GM21515 (cell line): ENCODE results near the gene CLMP.
"Not testable (repeated sequence)": the region's sequence is repeated elsewhere in the genome, so short reads cannot be mapped to it uniquely, and the experiment has no call there.

ENCODE experiments used
- ATAC-seq: cut with Tn5 transposase; IDR thresholded peaks from one replicate; pipeline ENCODE4 v1.9.1; 2021; ENCODE audit not compliant: unreplicated experiment

Gene CLMP

DNA sequence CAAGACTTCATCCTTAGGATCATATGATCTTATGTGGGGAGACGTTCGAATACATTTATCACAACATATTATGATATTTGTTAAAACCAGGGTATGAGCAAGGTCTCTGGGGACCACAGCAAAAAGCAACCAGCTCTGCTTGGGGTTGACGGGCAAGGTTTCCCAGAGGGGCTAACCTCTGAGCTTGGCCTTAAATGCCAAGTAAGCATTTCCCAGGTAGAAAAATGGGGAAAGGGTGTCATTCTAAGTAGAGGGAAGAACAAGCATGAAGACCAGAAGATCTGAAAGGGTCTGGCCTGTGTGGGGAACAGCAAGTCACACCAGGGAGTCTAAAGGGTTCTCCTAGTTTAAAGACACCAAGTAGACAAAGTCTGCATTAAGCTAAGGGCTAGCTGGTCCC, 24.1 kb downstream of the CLMP start:
- ATAC-seq: no peak

DNA sequence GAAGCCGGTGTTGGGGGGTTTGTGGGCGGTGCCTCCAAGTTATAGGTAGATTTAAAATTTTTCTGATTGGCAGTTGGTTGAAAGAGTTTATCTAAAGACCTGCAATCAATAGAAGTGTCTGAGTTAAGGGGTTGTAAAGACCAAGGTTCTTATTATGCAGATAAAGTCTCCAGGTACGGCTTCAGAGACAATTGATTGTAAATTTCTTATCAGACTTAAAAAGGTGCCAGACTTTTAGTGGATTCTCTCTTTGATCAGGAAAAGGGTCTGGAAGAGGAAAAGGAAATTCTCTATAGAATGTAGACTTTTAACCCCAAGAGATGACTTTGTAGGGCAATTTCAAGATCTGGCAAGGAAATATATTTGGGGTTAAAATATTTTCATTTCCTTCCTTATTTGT, 25.2 kb downstream of the CLMP start:
- ATAC-seq: no peak

DNA sequence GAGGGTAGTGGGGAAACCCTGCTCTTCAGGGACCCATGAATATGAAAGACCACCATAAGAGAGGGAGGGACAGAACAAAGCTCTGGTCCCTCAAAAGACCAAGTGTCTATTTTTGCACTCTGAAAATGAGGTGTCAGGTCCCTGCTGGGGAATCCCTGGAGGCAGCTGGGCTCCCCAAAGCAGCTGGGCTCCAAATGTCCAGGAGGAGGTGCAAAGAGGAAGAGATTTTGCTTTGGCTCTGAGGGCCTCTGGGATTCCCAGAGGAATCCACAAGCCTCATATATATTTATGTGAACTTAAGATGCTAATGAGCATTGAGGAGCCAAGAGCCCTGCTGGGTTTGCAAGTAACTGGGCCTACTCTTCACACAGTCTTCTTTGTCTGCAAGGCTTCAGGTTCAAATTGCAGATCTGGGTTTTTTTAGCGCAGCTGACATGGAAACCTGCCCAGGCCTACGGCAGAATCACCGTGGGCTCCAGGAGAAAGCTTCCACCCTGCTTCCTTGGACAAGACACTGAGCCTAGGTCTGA, 26.0 kb downstream of the CLMP start:
- no peak for ATAC-seq

DNA sequence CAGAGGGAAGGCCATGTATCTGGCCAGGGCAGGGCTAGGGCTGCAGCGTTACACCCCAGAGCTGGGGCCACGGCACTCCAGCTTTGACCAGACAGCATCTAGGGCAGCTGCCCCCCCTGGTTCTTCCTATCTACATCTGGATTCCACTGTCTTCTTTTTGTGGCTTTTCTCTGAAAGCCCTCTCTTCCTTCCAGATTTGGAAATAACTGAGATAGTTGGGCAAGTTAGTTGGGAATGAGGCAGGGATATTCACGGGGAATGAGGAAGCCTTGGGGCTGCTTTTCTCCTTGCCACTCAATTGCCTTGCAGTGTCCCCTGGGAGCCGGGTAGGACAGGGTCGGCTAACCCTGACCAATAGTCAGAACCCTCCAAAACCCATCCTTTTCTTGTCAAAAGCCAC, 26.8 kb downstream of the CLMP start:
- ATAC-seq: no peak

DNA sequence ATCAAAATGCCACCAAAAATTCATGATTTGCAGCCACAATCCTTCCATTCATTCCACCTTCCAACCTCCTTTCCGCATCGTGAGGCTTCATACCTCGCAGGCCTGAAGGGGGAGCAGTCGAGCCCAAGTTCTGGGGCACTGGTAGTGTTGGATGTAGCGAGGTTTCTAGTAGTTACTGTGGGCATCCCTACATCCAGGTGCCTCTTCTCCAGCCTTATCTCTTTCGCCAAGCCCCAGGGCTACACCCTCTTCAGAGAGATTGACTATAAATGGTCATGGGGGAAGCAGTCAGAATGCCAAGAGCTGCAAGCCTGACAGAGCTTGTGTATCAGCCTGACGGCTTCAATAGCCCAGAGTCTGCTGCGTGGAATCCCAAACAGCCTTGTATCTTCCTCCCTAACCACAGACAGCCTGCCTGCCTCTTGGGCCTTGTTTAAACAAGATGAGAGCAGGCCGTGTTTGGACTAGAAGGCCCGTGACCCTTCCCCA, 28.9 kb downstream of the CLMP start:
- ATAC-seq: no peak

DNA sequence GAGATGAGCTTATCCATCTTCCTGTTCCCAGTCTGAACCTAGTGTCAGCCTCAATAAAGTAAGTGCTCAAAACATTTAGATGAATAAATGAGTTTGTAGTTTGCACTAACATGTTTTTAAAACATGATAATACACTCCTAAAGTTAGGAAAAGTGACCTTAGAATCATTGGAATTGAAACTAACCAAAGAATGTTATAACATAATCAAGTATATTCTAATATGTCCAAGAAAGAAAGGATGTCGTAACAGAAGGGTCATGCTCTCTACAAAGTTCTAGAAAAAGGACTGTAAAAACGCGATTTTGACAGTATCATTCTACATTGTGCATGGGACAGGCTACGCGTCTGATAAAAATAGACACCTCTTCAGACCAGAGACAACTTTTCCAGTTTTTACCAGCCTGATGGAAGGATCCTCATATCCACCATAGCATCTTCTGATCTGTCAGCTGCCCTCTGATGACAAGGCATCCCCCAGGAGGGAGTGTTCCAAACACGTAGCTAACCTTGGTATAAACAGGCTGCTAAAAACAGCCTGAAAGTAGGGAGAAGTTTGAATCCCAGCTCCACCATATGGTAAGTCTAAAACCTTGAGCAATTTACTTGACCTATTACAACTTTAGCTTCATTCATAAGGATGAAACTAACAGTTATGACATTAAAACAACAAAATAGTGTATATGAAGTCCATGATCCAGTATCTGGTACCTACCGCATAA, 30.2 kb downstream of the CLMP start:
- no peak for ATAC-seq

DNA sequence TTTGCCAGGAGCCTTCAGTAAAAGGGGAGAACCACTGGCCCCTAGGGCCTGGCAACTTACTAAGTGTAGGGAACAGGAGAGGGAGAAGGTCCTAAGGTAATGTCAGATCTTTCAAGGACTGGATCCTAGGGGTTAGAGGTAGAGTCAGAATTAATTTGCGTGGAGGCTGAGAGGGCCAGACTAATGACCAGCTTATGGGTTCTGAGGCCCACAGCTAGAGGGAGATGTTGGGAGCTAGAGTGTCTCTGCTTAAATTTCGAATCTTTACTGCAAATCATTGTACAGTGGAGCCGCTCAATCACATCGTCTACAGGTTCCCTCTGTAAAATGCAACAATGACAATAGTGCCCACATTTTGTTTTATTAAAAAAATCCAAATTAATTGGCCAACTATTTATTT, 31.4 kb downstream of the CLMP start:
- ATAC-seq: no peak

DNA sequence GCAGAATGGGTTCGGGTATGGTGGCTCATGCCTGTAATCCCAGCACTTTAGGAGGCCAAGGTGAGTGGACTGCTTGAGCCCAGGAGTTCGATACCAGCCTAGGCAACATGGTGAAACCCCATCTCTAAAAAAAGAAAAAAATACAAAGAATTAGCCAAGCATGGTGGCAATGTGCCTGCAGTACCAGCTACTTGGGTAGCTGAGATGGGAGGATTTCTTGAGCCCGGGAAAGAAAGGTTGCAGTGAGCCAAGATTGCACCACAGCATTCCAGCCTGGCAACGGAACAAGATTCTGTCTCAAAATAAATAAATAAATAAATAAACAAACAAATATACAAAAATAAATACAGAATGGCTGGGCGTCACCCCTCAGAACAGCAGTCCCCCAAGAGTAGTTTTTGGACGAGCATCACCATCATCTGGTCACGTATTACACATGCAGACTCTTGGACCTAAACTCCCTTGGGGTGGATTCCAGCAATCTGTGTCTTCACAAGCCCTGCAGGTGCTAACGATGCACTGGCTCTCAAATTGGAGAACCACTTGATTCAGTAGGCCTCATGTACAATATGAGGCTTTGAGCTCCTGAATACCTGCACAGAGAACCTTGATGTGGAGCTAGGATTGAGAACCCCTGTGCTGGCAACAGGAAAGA, 33.5 kb downstream of the CLMP start:
- no peak for ATAC-seq

DNA sequence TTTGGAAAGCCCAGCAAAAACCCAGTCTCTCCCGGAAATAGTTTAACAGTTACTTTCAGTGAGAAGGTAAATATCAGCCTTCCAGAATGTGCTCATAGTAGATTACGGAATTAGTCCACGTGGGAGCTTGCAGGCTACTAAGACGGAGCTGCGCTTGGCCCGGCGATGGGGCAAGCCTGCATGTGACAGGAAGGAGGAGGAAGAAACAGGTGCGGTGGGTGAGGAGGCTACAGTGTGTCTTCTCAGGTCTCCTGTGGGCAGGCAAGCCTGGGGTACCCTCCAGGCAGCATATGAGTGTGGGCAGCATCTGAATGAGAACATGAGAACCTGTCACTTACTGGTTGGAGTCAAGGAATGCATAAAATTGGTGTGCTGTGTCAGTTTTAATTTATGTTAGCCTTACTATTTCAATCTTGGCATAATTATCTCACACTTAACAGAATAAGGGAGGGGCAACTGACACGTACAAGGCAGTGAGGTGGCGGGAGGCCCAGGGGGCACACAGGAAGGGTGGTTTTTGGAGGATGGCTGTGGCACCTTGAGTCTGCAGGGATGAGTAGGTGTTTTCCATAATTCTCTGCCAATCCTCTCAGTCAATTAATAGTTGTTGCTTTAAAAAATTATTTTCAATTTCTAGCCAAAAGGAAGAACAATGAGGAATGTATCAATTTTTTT, 35.7 kb downstream of the CLMP start:
- no peak for ATAC-seq

DNA sequence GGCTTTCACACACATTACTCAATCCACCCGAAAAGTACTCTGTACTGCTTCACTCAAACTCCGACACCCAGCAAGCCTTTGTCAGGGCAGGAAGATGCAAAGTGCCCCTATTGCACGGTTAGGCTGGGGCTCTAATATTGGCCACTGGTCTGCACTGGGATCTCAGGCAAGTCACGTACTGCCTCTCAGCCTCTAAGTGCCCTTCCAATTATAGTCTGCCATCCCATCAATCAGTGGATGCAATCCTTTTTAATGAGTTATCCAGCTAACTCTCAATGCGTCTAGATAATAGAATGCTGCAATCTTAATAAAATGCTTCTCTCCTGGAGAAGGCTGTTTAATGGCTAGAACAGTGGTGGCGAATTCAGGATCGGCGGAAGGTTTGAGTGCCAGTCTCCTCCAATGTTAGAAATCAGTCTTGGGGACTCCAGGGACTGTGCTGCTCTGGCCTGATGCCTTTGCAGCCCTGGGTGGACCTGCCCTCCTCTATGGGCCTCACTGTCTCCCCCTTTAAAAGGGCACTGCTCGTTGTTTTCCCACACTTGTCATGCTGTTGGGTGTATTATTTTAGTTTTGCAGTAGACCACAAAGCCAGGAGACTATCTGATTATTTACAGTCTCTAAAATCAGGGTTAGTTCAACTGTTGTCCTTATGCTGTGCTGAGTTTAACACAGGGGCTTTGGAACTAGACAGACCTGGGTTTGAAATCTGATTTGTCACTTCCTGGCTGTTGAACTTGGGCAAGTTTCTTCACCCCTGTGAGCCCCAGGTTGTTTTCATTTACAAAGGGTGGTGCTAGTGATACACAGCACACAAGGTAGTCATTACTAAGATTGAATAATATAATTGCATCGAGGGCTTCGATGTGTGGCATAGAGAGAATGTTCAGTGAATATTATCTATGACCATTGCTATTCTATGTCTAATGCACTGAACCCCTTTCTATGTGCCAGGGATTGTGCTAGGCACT, 36.7 kb downstream of the CLMP start:
- no peak for ATAC-seq

DNA sequence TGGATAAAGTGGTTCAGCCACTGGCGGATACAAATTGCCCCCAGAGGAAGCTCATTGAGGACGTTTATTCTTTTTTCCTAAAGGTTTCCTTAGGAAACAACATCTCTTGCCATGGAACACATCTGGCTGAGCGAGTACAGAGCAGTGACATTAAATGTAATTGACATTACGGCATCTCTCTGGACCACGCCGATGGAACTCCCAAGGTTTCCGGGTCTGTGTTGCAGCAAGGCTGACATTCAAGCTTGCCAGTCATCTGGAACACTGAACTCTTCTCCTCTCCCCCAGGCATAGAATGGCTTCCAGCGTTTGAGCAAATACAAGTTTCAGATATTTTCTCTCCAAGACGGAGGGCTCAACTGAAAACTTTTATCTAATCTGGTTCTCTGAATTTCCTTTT, 42.1 kb downstream of the CLMP start:
- no peak for ATAC-seq

DNA sequence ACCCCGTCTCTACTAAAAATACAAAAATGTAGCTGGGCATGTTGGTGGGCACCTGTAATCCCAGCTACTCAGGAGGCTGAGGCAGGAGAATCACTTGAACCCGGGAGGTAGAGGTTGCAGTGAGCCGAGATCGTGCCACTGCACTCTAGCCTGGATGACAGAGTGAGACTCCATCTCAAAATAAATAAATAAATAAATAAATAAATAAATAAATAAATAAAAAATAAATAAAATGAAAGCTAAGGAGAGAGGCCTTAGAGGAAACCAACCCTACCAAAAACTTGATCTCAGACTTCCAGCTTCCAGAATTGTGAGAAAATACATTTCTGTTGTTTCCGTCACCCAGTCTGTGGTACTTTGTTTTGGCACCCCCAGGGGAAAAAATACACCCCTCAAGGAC, 42.7 kb downstream of the CLMP start:
- ATAC-seq: not testable (repeated sequence)

DNA sequence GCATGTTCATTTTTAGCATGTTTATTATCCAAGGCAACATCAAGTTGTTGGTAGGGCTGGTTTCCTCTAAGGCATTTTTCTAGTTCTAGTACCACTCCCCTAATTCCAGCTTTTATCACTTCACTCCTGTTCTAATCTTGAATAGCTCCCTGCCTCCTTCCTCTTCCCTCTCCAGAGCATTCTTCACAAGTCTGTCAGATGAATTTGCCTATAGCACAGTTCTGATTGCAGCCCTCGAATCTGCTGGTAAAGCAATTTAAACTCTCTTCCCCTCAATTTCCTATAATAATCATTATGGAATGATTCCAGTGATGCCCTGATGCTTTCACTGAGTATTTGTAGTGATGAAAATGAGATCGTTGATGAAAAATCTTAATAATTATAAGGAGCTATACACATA, 43.3 kb downstream of the CLMP start:
- ATAC-seq: no peak

DNA sequence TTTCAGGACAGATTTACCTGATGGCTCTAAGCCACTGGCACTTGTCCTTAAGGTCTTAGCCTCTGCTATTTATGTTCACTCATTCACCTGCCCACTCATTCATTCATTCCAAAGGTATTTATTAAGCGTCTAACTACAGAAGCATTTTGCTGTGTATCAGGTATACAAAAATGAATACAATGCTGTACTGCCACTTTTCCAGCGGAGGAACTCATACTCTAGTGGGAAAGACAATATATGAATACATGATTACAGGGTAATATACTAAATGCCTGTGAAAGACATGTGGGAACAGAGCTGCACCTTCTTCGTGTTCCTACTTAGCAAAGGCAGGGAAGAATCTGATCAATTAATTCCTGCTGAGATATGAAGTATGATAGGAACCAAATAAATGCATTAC, 43.7 kb downstream of the CLMP start:
- no peak for ATAC-seq

DNA sequence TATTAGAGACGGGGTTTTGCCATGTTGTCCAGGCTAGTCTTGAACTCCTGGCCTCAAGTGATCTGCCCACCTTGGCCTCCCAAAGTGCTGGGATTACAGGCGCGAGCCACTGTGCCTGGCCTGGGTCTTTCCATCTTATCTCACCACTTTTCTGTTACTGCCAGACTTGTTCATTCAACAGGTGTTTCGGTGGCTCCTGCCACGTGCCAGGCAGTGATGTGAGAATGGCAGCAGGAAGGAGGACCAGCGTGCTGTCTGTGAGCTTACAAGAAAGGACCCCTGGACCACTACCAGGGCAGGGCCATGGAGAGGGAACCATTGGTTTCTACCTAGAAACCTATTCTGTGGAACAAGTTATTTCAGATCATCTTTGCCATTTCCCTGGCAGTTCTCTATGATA, 44.2 kb downstream of the CLMP start:
- ATAC-seq: no peak

DNA sequence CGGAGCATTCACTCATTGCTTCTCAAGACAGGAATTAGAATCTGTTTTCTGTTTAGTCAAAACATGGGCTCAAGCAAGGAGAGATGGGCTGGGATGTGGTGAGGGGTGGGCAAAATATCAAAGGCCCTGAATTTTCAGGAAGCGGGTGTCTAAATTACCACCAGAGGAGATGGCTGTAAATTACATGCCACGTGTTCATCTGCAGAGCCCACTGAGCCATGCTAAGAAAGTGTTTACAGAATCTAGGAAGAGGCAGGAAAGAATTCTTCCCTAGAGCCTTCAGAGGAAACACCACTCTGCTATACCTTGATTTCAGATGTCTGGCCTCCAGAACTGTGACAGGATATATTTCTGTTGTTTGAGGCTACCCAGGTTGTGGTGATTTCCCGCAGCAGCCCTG, 46.1 kb downstream of the CLMP start:
- no peak for ATAC-seq

DNA sequence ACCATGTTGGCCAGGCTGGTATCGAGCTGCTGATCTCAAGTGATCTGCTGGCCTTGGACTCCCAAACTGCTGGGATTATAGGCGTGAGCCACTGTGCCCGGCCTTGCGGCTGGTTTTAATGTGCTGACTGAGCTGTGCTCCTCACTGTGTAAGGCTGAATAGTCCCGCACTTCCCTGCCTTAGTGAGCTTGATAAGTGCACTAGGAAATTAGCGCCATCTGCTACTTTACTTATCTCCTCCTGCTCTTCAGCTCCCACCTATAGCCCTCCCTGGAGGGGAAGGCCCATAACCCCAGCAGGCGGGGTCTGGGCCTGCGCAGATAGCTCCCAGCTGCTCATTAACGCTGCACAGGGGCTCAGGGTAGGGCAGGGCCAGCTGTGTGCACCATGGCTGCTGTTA, 49.4 kb downstream of the CLMP start:
- ATAC-seq: no peak

DNA sequence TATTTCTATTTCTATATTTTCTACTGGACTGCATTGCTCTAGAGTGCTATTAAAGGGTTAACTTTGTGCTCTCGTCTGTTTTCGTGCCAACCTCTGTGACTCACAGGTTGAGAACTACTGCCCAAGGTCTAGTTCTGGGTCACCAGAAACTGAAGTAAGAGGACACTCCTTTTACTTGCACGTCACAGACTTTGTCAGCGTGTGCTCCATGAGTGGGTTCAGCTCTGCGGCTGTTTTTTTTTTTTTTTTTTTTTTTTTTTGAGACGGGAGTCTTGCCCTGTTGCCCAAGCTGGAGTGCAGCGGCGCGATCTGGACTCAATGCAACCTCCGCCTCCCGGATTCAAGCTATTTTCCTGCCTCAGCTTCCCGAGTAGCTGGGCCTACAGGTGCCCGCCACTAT, 49.8 kb downstream of the CLMP start:
- ATAC-seq: no peak

DNA sequence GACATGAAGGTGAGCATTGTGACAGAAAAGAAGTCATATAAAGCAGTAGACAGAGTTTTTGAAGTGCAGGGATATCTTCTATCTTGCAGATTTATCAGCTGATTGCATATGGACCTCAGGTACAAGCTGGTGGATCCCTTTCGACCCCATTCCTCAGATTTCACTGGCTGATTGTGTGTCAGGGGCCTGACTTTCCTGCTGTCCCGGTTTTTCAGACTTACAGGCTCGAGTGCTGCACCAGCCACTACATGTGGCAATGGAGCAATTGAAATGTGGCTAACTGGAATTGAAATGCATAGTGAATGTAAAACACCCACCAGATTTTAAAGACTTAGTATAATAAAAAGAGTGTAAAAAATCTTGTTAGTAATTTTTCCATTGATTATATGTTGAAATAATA, 50.3 kb downstream of the CLMP start:
- no peak for ATAC-seq

DNA sequence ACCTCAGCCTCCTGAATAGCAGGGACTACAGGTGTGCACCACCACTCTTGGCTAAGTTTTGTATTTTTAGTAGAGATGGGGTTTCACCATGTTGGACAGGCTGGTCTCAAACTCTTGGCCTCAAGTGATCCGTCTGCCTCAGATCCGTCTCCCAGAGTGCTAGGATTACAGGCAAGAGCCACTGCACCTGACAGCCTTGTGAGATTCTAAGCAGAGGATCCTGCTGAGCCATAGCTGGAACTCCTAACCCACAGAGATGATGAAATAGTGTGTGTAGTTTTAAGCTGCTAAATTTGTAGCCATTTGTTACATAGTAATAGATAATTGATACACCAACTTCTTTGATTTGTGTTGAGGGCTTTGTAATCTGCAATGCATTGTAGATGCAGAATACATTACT, 51.1 kb downstream of the CLMP start:
- ATAC-seq: no peak

DNA sequence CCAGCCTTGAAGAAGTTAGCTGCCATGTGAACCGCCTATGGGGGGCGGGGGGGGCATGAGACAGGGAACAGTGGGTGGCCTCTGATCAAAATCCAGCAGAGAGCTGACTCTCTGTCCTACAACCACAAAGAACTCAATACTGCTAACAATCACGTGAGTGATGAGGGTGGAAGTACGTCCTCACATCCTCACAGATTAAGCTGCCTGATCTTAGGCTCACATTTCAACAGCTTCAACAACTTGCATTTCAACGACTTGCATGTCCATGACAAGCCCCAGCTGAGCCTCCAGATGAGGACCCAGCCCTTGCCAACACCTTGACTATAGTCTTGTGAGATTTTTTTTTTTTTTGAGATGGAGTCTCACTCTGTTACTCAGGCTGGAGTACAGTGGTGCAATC, 51.6 kb downstream of the CLMP start:
- no peak for ATAC-seq
